K562 (cell line): ENCODE data around the gene CSE1L. TPM values are rescaled to one million over a fixed set of nuclear protein-coding genes. Genes with fewer than 3 reads are reported as not detected.

ENCODE experiments used
- ADNP ChIP-seq: fragments of 200-800 bp; sonication (Bioruptor generic); IDR thresholded peaks from 2 replicates; pipeline ENCODE4 v1.6.1; 2016; ENCODE audit warnings: missing genetic modification characterization, missing compliant biosample characterization
- ARID2 ChIP-seq: fragments of 450-650 bp; IDR thresholded peaks from 2 replicates; pipeline ENCODE4 v1.6.1; 2017; ENCODE audit warnings: antibody characterized with exemption, mild to moderate bottlenecking
- BRD4 ChIP-seq: fragments of 200-600 bp; sonication (generic); IDR thresholded peaks from 2 replicates; pipeline ENCODE4 v1.6.1; 2017; ENCODE audit warnings: inconsistent platforms
- CXXC5 ChIP-seq: fragments of 250-450 bp; sonication (Bioruptor Pico); IDR thresholded peaks from 2 replicates; pipeline ENCODE4 v1.8.0; 2022; ENCODE audit warnings: inconsistent platforms, mild to moderate bottlenecking, moderate library complexity
- DMBX1 ChIP-seq: fragments of 250-450 bp; sonication (Bioruptor Pico); IDR thresholded peaks from 2 replicates; pipeline ENCODE4 v1.8.0; 2022; ENCODE audit warnings: inconsistent platforms, mild to moderate bottlenecking, moderate library complexity, borderline replicate concordance
- HNRNPH1 ChIP-seq: fragments of 200-400 bp; formaldehyde crosslinking; optimal IDR thresholded peaks from 2 replicates; pipeline ENCODE3; 2017; ENCODE audit warnings: low read depth, mild to moderate bottlenecking, low read length, moderate library complexity
- PCBP1 ChIP-seq: fragments of 200-400 bp; formaldehyde crosslinking; IDR thresholded peaks from 2 replicates; pipeline ENCODE4 v1.6.1; 2018; ENCODE audit warnings: mild to moderate bottlenecking, low read depth, low read length; ENCODE audit not compliant: poor library complexity, severe bottlenecking
- PHF21A ChIP-seq: fragments of 450-650 bp; IDR thresholded peaks from 2 replicates; pipeline ENCODE4 v1.6.1; 2017; ENCODE audit warnings: low read depth, borderline replicate concordance
- PTTG1 ChIP-seq: fragments of 450-650 bp; IDR thresholded peaks from 2 replicates; pipeline ENCODE4 v1.6.1; 2016; ENCODE audit warnings: low read depth, mild to moderate bottlenecking, missing genetic modification characterization, missing compliant biosample characterization
- RBM39 ChIP-seq: fragments of 200-400 bp; formaldehyde crosslinking; optimal IDR thresholded peaks from 2 replicates; pipeline ENCODE3; 2018; ENCODE audit warnings: low read depth, low read length
- SMARCB1 ChIP-seq: IDR thresholded peaks from 2 replicates; pipeline ENCODE4 v1.6.1; 2011; ENCODE audit warnings: improper control_type of control experiment, low read depth; ENCODE audit not compliant: insufficient read length
- TCF7L2 ChIP-seq: fragments of 150-350 bp; IDR thresholded peaks from 2 replicates; pipeline ENCODE4 v1.6.1; 2016; ENCODE audit warnings: low read depth, mild to moderate bottlenecking, low read length, moderate library complexity
- TOE1 ChIP-seq, 2 experiments: fragments of 450-650 bp in 1 of 2; sonication (generic) in 1 of 2; formaldehyde crosslinking in 1 of 2; IDR thresholded peaks; 2 replicates each; pipeline versions ENCODE4 v1.7.1 to v1.8.0; 2016 to 2022; ENCODE audit warnings: borderline replicate concordance in 2 of 2, mild to moderate bottlenecking in 2 of 2, antibody characterized with exemption in 1 of 2, inconsistent platforms in 1 of 2, low read depth in 1 of 2, missing genetic modification reagents in 1 of 2, moderate library complexity in 1 of 2
- ZNF121 ChIP-seq: sonication (generic); formaldehyde crosslinking; conservative IDR thresholded peaks from 2 replicates; pipeline ENCODE4 v1.8.0; 2022; ENCODE audit warnings: missing genetic modification reagents
- ZNF780A ChIP-seq: fragments of 250-450 bp; sonication (Bioruptor Pico); IDR thresholded peaks from 2 replicates; pipeline ENCODE4 v1.5.0; 2021; ENCODE audit warnings: mild to moderate bottlenecking
- ZZZ3 ChIP-seq: fragments of 450-650 bp; IDR thresholded peaks from 2 replicates; pipeline ENCODE4 v1.6.1; 2016; ENCODE audit warnings: antibody characterized with exemption, mild to moderate bottlenecking, moderate library complexity
- polyA plus RNA-seq, 8 experiments: library from polyadenylated mRNA; depleted of rRNA in 4 of 8; stranded (reverse) in 5 of 8; unstranded in 3 of 8; fragments of >200 nt; fragmentation: Nextera tagmentation in 2 of 8; fragmentation: Illumina TruSeq in 1 of 8; extraction: Ambion mirVana in 2 of 8; extraction: Trizol in 1 of 8; gene quantifications; 2 replicates each; pipeline versions ENCODE4 v1.2.1 to v1.2.3, GENCODE V29; 2011 to 2014; ENCODE audit warnings: inconsistent platforms in 1 of 8, missing spikeins in 1 of 8
- total RNA-seq, 7 experiments: library from RNA; depleted of rRNA in 6 of 7; stranded (reverse); fragments of >200 nt in 6 of 7; fragmentation: Illumina TruSeq in 2 of 7; extraction: Trizol in 2 of 7; gene quantifications; 2 replicates each; pipeline versions ENCODE4 v1.2.1 to v1.2.3, GENCODE V29; 2011 to 2021; ENCODE audit warnings: low replicate concordance in 1 of 7
- TF ChIP-seq, protein P1 (sequence below), 2 experiments: fragments of 450-650 bp; conservative IDR thresholded peaks; 2 replicates each; pipeline ENCODE4 v1.6.1; 2017; ENCODE audit warnings: mild to moderate bottlenecking in 2 of 2, moderate library complexity in 2 of 2
- TF ChIP-seq, protein P2 (sequence below): sonication (generic); formaldehyde crosslinking; IDR thresholded peaks from 2 replicates; pipeline ENCODE4 v1.8.1; 2023; ENCODE audit warnings: mild to moderate bottlenecking, missing genetic modification reagents
- TF ChIP-seq, protein P3 (sequence below): sonication (generic); formaldehyde crosslinking; IDR thresholded peaks from 2 replicates; pipeline ENCODE4 v1.8.1; 2023; ENCODE audit warnings: mild to moderate bottlenecking, missing genetic modification reagents, moderate library complexity
- TF ChIP-seq, protein P4 (sequence below), 3 experiments: IDR thresholded peaks in 2 of 3; conservative IDR thresholded peaks in 1 of 3; 2 replicates each; pipeline ENCODE4 v1.5.1; 2011 to 2012; ENCODE audit warnings: low read length in 3 of 3, mild to moderate bottlenecking in 3 of 3, control low read depth in 2 of 3, improper control_type of control experiment in 1 of 3, inconsistent platforms in 1 of 3, low read depth in 1 of 3, mixed read lengths in 1 of 3, moderate library complexity in 1 of 3; ENCODE audit not compliant: insufficient read depth in 2 of 3

Gene CSE1L
- total and polyA plus RNA-seq, 9 of the 15 experiments (the other 6 are each of a cell fraction or from before 2014, with no cell fraction given): 138 to 280 (median 209) TPM

DNA sequence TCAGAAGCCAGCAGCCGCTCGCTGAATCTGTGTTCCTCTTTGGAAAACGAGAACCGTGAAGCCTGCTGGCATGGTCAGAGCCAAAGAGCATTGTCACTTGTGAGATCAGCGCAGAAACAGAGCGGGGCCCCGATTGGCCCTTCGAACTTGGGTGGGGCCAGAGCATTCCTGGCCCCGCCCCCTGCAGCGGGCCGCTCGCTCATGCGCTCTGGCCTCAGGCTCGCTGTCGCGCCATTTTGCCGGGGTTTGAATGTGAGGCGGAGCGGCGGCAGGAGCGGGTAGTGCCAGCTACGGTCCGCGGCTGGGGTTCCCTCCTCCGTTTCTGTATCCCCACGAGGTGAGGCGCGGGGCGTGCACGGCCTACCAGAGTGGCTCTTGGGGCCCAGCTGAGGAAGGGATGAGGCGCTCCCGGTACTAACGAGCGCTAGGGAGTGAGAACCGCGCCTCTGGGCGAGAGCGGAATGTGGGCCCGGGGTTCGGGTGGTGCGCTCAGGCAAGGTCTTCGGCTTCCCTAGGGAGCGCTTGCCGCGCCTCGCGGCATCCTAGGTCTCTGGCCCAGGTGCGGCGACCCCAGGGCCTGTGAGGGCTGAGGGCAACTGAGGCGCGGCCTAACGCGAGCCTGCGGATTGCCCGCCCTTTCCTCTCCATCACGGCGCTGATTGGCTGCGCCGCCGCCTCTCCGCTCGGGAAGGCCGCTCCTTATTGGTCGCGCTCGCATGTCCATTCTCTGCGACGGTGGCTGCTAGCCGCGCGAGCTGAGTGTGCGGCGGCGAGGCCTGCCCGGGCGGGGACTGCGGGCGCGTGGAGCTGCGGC lies at the start of gene CSE1L (continued):
- TF ChIP-seq HNRNPH1 (no peak), ARID2 (no peak), RBM39 (no peak), TOE1 (IDR thresholded peaks at IDR 0.05; ENCODE audit: borderline replicate concordance) (no peak), TOE1 (CRISPR knock-in tag; IDR thresholded peaks at IDR 0.05; ENCODE audit: borderline replicate concordance, low read depth) (peak; percentile 90; the same call in 1 of the 2 replicates), ZNF121 (no peak), ZZZ3 (peak; percentile 53; the same call in 1 of the 2 replicates), ZNF780A (CRISPR knock-in tag) (no peak), BRD4 (peak; percentile 70; the same call in 1 of the 2 replicates), SMARCB1 (no peak), ADNP (tag) (no peak), PHF21A (0 out of 2 replicates have a peak, but pooled peaks have one; percentile 15), CXXC5 (CRISPR knock-in tag) (peak; percentile 97), TCF7L2 (no peak), PTTG1 (tag) (no peak), PCBP1 (peak; percentile 93), DMBX1 (CRISPR knock-in tag) (no peak)
- TF ChIP-seq, protein P1, sequence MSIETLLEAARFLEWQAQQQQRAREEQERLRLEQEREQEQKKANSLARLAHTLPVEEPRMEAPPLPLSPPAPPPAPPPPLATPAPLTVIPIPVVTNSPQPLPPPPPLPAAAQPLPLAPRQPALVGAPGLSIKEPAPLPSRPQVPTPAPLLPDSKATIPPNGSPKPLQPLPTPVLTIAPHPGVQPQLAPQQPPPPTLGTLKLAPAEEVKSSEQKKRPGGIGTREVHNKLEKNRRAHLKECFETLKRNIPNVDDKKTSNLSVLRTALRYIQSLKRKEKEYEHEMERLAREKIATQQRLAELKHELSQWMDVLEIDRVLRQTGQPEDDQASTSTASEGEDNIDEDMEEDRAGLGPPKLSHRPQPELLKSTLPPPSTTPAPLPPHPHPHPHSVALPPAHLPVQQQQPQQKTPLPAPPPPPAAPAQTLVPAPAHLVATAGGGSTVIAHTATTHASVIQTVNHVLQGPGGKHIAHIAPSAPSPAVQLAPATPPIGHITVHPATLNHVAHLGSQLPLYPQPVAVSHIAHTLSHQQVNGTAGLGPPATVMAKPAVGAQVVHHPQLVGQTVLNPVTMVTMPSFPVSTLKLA (conservative IDR thresholded peaks at IDR 0.05): peak in 1 of 2 experiments; percentile 88; a peak in 2 of 4 replicates
- TF ChIP-seq, protein P2, sequence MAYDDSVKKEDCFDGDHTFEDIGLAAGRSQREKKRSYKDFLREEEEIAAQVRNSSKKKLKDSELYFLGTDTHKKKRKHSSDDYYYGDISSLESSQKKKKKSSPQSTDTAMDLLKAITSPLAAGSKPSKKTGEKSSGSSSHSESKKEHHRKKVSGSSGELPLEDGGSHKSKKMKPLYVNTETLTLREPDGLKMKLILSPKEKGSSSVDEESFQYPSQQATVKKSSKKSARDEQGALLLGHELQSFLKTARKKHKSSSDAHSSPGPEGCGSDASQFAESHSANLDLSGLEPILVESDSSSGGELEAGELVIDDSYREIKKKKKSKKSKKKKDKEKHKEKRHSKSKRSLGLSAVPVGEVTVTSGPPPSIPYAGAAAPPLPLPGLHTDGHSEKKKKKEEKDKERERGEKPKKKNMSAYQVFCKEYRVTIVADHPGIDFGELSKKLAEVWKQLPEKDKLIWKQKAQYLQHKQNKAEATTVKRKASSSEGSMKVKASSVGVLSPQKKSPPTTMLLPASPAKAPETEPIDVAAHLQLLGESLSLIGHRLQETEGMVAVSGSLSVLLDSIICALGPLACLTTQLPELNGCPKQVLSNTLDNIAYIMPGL (CRISPR knock-in tag): peak; percentile 86; the same call in 1 of the 2 replicates
- TF ChIP-seq, protein P3, sequence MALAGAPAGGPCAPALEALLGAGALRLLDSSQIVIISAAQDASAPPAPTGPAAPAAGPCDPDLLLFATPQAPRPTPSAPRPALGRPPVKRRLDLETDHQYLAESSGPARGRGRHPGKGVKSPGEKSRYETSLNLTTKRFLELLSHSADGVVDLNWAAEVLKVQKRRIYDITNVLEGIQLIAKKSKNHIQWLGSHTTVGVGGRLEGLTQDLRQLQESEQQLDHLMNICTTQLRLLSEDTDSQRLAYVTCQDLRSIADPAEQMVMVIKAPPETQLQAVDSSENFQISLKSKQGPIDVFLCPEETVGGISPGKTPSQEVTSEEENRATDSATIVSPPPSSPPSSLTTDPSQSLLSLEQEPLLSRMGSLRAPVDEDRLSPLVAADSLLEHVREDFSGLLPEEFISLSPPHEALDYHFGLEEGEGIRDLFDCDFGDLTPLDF (CRISPR knock-in tag): peak; percentile 94; the same call in 1 of the 2 replicates
- TF ChIP-seq, protein P4, sequence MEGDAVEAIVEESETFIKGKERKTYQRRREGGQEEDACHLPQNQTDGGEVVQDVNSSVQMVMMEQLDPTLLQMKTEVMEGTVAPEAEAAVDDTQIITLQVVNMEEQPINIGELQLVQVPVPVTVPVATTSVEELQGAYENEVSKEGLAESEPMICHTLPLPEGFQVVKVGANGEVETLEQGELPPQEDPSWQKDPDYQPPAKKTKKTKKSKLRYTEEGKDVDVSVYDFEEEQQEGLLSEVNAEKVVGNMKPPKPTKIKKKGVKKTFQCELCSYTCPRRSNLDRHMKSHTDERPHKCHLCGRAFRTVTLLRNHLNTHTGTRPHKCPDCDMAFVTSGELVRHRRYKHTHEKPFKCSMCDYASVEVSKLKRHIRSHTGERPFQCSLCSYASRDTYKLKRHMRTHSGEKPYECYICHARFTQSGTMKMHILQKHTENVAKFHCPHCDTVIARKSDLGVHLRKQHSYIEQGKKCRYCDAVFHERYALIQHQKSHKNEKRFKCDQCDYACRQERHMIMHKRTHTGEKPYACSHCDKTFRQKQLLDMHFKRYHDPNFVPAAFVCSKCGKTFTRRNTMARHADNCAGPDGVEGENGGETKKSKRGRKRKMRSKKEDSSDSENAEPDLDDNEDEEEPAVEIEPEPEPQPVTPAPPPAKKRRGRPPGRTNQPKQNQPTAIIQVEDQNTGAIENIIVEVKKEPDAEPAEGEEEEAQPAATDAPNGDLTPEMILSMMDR (IDR thresholded peaks at IDR 0.05 in 2 of 3, conservative IDR thresholded peaks at IDR 0.05 in 1 of 3; ENCODE audit: insufficient read depth in 2 of 3, low read depth in 1 of 3, low read length in 3 of 3): no peak
